Stimulated activated CD4-positive, alpha-beta T cell treated with anti-CD3 and anti-CD28 coated beads, Interleukin-1b, Interleukin-23, amount 100 ng/mL, for 1 hour (primary cell): ENCODE measurements around the gene TOR2A.
A peak's percentile ranks its signal among the peaks of the same experiment; 100 is the strongest.
"Not testable (repeated sequence)": the region's sequence is repeated elsewhere in the genome, so short reads cannot be mapped to it uniquely, and the experiment has no call there.

Experiments
- DNase-seq, 2 donors: peaks; one replicate each; pipeline ENCODE4 v3.0.0-alpha.2; 2020; ENCODE audit warnings: low read depth in 2 of 2

The TOR2A gene

DNA sequence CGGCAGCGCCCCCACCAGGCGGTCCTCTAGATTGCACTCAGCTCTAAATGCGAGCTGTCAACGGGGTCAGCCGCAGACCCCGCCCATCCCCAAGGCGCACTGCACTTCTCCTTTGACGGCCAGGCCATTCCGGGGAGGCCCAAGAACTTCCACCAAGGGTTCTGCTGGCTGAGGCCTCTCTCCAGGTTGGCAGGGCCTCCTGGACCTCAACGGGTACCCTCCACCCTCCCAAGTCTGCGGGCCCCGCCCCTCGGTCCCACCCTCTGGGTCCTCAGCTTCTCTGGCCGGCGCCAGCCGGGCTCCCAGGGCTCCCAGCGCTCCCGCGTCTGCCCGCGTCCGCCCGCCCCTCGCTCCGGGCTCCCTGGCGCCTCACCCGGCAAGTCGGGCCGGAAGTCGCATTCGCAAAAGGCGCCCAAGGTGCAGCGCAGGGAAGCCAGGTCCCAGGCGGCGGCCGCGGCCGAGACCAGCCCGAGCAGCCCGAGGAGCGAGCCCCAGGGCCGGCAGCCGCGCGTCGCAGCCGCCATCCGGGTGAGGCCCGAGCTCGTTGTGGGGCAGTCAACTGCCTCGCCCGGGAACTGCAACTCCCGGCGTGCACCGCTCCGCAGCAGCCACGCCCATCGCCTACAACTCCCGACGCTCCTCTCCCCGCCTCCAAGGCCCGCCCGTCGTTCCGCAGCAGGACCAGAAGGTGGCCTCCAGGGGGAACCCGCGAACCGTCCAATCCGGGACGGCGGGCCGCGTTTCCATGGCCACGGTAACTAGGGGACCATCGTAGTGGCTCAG is at the start of gene TOR2A:
Gene TOR2A, minus strand, starts transcription at position 548 of the 783 bp plus-strand sequence. Its CDS starts 24 bp downstream, at position 524.
- peak; percentile 93 to 95 for DNase-seq

DNA sequence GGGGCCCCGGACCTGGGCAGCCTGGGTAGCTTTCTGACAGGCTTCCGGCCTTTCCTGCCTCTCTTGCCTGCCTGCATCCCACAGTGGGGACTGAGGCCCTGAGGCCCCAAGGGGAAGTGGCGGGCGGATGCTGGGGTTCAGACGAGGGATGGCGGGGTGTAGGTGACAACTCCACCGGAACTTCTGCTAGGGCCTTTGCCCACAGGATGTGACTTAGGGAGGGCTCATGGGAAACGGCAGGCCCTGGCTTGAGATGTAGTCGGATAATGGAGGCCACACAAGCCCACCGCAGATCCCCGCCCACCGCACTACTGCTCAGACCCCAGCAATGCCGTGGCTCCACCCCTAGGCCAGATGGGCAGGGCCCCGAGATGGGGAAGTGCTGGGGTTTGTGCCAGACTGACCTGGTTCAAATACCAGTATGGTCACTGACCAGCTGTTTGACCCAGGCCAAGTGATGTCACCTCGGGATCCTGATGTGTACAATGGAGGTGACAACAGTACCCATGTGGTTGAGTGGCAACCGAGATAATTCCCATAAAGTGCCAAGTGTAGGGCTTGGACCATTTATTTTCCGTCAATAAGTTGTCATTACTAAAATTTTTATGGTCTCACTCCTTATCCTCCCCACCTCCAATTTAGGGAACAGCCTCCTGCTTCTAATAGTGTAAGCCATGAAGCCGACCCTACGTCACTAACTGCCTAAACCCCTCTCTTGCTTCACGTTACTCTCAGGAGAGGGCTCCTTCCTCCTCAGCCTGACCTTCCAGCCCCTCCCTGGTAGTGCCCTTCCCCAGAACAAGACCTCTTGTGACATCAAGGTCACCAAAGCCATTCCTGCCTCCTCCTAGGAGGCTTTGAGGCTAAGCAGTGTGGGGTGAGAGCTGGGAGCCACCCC is 48.3 kb upstream of the TOR2A start:
- peak in 1 of 2 donors; percentile 39 for DNase-seq

DNA sequence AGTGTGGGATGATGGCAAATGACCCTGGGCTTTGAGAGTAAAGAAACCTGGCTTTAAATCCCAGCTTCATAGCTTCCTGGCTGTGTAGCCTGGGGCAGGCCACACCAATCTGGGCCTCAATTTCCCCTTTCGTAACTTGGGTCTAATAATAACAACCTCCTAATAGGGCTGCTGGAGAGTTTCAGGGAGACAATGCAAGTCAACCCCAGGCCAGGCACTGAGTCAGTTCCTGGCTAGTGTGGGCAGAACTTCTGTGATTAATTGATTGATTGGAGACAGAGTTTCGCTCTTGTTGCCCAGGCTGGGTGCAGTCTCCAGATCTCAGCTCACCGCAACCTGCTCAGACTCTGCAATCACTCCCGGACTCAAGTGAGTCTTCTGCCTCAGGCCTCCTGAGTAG is 46.7 kb upstream of the TOR2A start:
- no peak for DNase-seq

DNA sequence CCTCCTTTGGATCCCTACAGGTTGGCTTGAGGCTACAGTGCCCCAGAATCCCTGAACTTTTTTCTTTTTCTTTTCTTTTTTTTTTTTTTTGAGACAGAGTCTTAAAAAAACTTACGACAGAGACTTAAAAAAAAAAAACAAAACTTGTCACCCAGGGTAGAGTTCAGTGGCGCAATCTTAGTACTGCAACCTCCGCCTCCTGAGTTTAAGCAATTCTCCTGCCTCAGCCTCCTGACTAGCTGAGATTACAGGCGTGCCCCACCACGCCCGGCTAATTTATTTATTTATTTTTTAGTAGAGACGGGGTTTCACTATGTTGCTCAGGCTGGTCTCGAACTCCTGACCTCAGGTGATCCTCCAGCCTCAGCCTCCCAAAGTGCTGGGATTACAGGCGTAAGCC is 45.8 kb upstream of the TOR2A start:
- not testable (repeated sequence) for DNase-seq

DNA sequence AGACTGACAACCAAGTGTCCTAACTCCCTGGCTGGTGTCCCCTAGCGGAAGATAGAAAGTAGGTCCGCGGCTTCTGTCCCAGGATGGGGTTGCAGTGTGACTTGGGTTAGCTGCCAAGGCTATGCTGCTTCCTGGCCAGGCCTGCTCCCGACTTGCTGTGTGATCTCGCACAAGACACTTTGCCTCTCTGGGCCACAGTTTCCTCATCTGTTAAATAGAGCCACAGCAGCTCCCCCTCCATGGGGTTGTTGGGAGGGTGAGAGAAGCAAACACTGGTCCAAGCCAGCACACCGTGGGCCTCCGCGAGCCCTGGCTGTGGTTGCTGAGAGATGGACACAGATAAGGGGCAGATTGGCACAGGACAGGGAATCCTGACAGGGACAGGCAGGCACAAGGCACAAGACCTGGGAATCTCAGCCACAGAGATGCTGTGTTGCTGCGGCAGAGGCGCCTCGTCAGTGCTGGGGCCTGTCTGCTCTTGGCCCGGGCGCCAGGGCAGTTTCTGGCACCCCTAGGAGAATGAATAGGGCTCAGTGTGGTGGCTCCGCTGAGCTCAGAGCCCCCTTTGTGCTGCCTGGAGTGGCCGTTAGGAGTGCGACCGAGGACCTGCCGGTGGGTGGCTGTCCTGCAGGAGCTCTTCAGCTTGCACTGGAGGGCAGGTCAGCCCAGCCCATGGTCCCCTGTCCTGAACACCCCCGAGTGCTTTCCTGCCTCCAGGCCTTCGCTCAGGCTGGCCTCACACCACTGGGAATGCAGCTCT is 45.2 kb upstream of the TOR2A start:
- DNase-seq = no peak

DNA sequence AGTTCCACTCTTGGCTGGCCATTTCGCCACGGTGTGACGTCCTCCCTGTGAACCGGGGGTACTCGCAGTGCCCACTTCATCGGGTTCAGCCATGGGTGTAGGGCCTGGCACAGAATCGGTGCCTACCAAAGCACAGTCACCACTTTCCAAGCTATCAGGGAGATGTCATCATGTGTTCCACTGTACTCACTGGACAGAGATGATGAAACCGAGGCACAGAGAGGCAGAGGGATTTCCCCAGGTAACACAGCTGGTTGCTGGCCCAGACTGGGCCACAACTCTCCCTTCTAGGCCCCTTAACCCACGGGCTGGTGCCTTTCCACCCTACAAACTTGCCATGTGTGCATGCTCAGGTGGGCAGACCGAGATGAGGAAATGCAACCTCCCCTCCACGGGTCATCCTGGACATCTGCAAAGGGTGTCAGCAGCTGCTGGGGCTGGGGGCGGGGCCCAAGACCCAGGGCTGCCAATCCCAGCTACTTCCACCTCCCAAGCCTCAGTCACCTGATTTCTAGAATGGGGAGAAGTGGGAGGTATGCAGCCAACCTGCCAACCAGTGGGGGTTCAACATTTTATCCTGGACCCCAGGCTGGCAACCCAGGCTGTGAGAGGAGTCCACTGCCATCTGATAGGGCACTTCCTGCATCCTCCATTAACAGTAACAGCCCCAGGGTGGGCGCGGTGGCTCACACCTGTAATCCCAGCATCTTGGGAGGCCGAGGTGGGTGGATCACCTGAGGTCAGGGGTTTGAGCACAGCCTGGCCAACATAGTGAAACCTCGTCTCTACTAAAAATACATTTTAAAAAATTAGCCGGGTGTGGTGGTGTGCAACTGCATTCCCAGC is 44.3 kb upstream of the TOR2A start:
- no peak for DNase-seq

GRCh38 chr9:127778280-127779135 is 43.4 kb upstream of the TOR2A start, which contains the start of gene SH2D3C:
Gene SH2D3C (minus strand): TSS chr9:127778666. CDS start chr9:127778627, 39 bp downstream.
- DNase-seq = no peak

GRCh38 chr9:127777368-127777980 is 42.4 kb upstream of the TOR2A start:
- no peak for DNase-seq

GRCh38 chr9:127776924-127777289 is 41.8 kb upstream of the TOR2A start:
- no peak for DNase-seq

GRCh38 chr9:127776195-127776923 is 41.3 kb upstream of the TOR2A start:
- DNase-seq = peak; percentile 38 to 60

- no peak for DNase-seq
These were observed 38.9 kb upstream of the TOR2A start for GRCh38 chr9:127773981-127774380.

DNA sequence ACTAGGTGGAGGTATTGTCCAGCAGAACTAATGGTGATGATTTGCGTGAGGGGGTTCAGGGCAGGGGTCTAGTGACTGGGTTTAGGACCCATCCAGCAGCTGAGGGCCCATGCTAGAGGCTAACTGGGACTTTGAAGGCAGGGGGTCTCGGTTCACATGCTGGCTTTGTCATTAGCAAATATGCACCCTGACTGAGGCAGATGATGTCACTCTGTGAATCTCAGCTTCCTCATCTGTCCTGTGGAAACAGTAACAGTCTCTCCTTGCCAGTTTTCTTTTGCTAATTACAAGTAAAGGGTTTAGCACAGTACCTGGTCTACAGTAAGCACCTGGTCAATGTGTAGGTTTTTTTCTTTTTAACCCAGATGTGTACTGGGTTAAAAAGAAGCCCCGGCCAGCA is 38.2 kb upstream of the TOR2A start:
- DNase-seq = no peak

DNA sequence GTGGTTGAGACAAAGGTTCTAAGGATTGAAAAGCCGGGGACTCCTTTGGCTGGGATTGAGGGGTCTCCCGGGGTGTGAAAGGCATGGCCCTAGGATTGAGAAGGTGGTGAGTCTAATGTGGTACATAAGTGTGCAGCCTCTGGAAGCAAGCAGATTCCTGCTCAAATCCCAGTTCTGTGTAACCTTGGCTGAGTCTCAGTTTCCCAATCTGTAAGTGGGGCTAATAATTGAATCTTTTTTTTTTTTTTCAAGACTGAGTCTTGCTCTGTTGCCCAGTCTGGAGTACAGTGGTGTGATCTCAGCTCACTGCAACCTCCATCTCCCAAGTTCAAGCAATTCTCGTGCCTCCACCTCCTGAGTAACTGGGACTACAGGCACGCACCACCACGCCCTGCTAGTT is 37.5 kb upstream of the TOR2A start:
- no peak for DNase-seq

GRCh38 chr9:127771570-127772189 is 36.6 kb upstream of the TOR2A start:
- no peak for DNase-seq

GRCh38 chr9:127770905-127771569 is 35.9 kb upstream of the TOR2A start:
- peak; percentile 90 to 97 for DNase-seq

- DNase-seq = no peak
These were observed 35.5 kb upstream of the TOR2A start for GRCh38 chr9:127770583-127770904.

DNA sequence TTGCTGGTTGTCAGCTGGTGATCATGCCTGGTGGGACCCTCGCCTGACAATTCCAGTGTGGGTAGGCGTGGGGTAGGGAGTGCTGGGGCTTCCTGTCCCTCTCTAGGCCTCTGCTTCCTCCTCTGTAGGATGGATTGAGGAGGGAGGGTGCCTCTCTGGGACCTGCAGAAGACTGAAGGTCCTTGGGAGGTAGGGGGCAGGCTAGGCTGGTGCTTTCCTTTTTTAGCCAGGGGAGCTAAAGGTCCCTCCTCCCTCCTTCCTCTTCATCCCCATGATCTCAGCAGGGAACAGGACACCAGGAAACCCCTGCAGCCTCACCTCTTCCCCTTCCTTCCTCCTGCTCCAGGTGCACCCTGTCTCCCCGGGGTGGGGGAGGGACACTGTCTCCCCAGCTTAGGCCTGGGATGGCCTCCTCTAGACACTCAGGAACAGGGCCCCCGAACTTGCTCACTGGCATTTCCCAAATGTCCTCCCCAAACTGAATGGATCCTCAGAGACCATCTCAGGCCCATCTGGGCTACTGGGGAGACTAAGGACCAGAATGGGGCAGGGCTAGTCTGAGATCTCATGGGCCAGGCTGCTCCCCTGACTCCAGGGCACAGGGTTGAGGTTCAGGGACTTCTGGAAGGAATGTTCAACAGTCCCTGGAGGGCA is 35.0 kb upstream of the TOR2A start:
- DNase-seq = no peak

GRCh38 chr9:127769101-127769500 is 34.0 kb upstream of the TOR2A start:
- no peak for DNase-seq
